ENCODE data around the gene COL12A1.

Gene COL12A1

GRCh38 chr6:75126518-75126917 is 79.3 kb downstream of the COL12A1 start:
- Histone ChIP-seq H3K9me3 (no peaks in the 10 kb centered on the region), H3K27me3 (no peaks in the 10 kb centered on the region), H3K4me3 (no peak overlapping the region), H3K36me3 (peaks cover 14 to 43% (median 27%) of the 10 kb centered on the region in 3 donors), H3K4me1 (no peaks in the 10 kb centered on the region), H3K27ac (no peak overlapping the region)
- intact Hi-C loops (cut with DNase I; ENCODE audit: low total_unique reads): no loop called here
- TF ChIP-seq CTCF (IDR thresholded peaks at IDR 0.05): no peak
- DNase-seq: no peak

- intact Hi-C loops (cut with DNase I; ENCODE audit: low total_unique reads): no loop called here
- Histone ChIP-seq H3K36me3 (peaks cover 14 to 32% (median 27%) of the 10 kb centered on the region in 3 donors), H3K4me1 (no peaks in the 10 kb centered on the region), H3K27me3 (no peaks in the 10 kb centered on the region), H3K4me3 (no peak overlapping the region), H3K9me3 (no peaks in the 10 kb centered on the region), H3K27ac (no peak overlapping the region)
- no peak for DNase-seq
- no peak for TF ChIP-seq CTCF (IDR thresholded peaks at IDR 0.05)
These were observed 80.9 kb downstream of the COL12A1 start for GRCh38 chr6:75124983-75125382.

GRCh38 chr6:75124085-75124484 is 81.8 kb downstream of the COL12A1 start:
- peaks cover 14 to 25% (median 23%) of the 10 kb centered on the region in 3 donors for H3K36me3 ChIP-seq
- no peak for DNase-seq
- no peaks in the 10 kb centered on the region for H3K9me3 ChIP-seq
- H3K27me3 ChIP-seq: no peaks in the 10 kb centered on the region
- H3K4me3 ChIP-seq: no peak overlapping the region
- H3K27ac ChIP-seq: no peak overlapping the region
- intact Hi-C loops (cut with DNase I; ENCODE audit: low total_unique reads): no loop called here
- H3K4me1 ChIP-seq: no peaks in the 10 kb centered on the region
- no peak for TF ChIP-seq CTCF (IDR thresholded peaks at IDR 0.05)

GRCh38 chr6:75118925-75119515 is 86.8 kb downstream of the COL12A1 start:
- peaks cover 12 to 20% (median 18%) of the 10 kb centered on the region in 3 donors for H3K36me3 ChIP-seq
- intact Hi-C loops (cut with DNase I; ENCODE audit: low total_unique reads): no loop called here

GRCh38 chr6:75117701-75118100 is 88.2 kb downstream of the COL12A1 start:
- TF ChIP-seq CTCF (IDR thresholded peaks at IDR 0.05): no peak
- Histone ChIP-seq H3K4me1 (peaks cover 0 to 53% (median 5%) of the 10 kb centered on the region in 4 donors), H3K4me3 (no peak overlapping the region), H3K27ac (peak overlapping the region; percentile 17 to 67), H3K9me3 (no peaks in the 10 kb centered on the region), H3K27me3 (no peaks in the 10 kb centered on the region), H3K36me3 (peaks cover 0 to 7% (median 6%) of the 10 kb centered on the region in 3 donors)
- intact Hi-C loops (cut with DNase I; ENCODE audit: low total_unique reads): no loop called here
- no peak for DNase-seq

More at GRCh38 chr6:75118925-75119515, 86.8 kb downstream of the COL12A1 start:
- no peak for DNase-seq
- H3K4me1 ChIP-seq: peaks cover 0 to 43% (median 5%) of the 10 kb centered on the region in 4 donors
- no peak overlapping the region for H3K27ac ChIP-seq
- no peak for TF ChIP-seq CTCF (IDR thresholded peaks at IDR 0.05)
- no peaks in the 10 kb centered on the region for H3K27me3 ChIP-seq
- no peaks in the 10 kb centered on the region for H3K9me3 ChIP-seq
- H3K4me3 ChIP-seq: no peak overlapping the region

Measured in tibial artery (tissue), 4 donors.